CD8-positive, alpha-beta memory T cell (primary cell): ENCODE results near the gene GEMIN2. TPM values are rescaled to one million over a fixed set of nuclear protein-coding genes. Genes with fewer than 3 reads are reported as not detected.
"Not testable (repeated sequence)": the region's sequence is repeated elsewhere in the genome, so short reads cannot be mapped to it uniquely, and the experiment has no call there.

Source experiments
- CTCF ChIA-PET: fragments of 350-600 bp; sonication (Branson Sonifier 250); formaldehyde crosslinking; loops from one replicate; lab custom pipeline; 2021; ENCODE audit warnings: antibody characterized with exemption; lab: Charles Lee
- POLR2A ChIA-PET: fragments of 350-600 bp; sonication (Branson Sonifier 250); formaldehyde crosslinking; loops from one replicate; lab custom pipeline; 2021; ENCODE audit warnings: antibody characterized with exemption; lab: Charles Lee
- DNase-seq, 5 donors: peaks; one replicate each; pipeline versions ENCODE4 v3.0.0 to v3.0.0-alpha.2; 2020 to 2022; ENCODE audit warnings: mixed read lengths in 1 of 5
- H3K27ac ChIP-seq: one replicate; pipeline ENCODE4 v1.7.0; 2013; ENCODE audit warnings: low read depth, mild to moderate bottlenecking, low read length, moderate library complexity
- H3K27me3 ChIP-seq: 2 replicates; pipeline ENCODE4 v1.7.0; 2013; ENCODE audit warnings: low read length, mild to moderate bottlenecking; ENCODE audit not compliant: insufficient read depth, poor library complexity, severe bottlenecking
- H3K36me3 ChIP-seq: 2 replicates; pipeline ENCODE4 v1.7.0; 2013; ENCODE audit warnings: mild to moderate bottlenecking, low read length, moderate library complexity; ENCODE audit not compliant: insufficient read depth
- H3K4me1 ChIP-seq: 2 replicates; pipeline ENCODE4 v1.7.0; 2013; ENCODE audit warnings: mild to moderate bottlenecking, low read length, moderate library complexity; ENCODE audit not compliant: insufficient read depth
- H3K4me3 ChIP-seq: 2 replicates; pipeline ENCODE4 v1.7.0; 2013; ENCODE audit warnings: mild to moderate bottlenecking, low read length
- H3K9me3 ChIP-seq: 2 replicates; pipeline ENCODE4 v1.7.0; 2013; ENCODE audit warnings: mild to moderate bottlenecking, low read length
- H3K27ac Mint-ChIP-seq, 8 donors: one replicate each; pipeline ENCODE4 v1.8.0; 2020 to 2021; ENCODE audit warnings: mixed read lengths in 8 of 8, mild to moderate bottlenecking in 6 of 8, inconsistent platforms in 3 of 8, moderate library complexity in 3 of 8
- H3K27me3 Mint-ChIP-seq, 2 donors: one replicate each; pipeline ENCODE4 v1.8.0; 2020 to 2021; ENCODE audit warnings: mixed read lengths in 2 of 2, mild to moderate bottlenecking in 1 of 2, moderate library complexity in 1 of 2
- H3K36me3 Mint-ChIP-seq, 3 donors: one replicate each; pipeline ENCODE4 v1.8.0; 2020 to 2021; ENCODE audit warnings: mixed read lengths in 3 of 3, inconsistent platforms in 1 of 3, mild to moderate bottlenecking in 1 of 3
- H3K4me1 Mint-ChIP-seq, 3 donors: one replicate each; pipeline ENCODE4 v1.8.0; 2020 to 2021; ENCODE audit warnings: mixed read lengths in 3 of 3, inconsistent platforms in 1 of 3, mild to moderate bottlenecking in 1 of 3
- H3K4me3 Mint-ChIP-seq, 7 donors: one replicate each; pipeline ENCODE4 v1.8.0; 2020 to 2021; ENCODE audit warnings: mixed read lengths in 7 of 7, mild to moderate bottlenecking in 6 of 7, moderate library complexity in 4 of 7, inconsistent platforms in 2 of 7
- H3K9me3 Mint-ChIP-seq, 5 donors: one replicate each; pipeline ENCODE4 v1.8.0; 2020 to 2022; ENCODE audit warnings: mixed read lengths in 5 of 5, mild to moderate bottlenecking in 3 of 5, moderate library complexity in 2 of 5, inconsistent platforms in 1 of 5
- polyA plus RNA-seq: library from polyadenylated mRNA; unstranded; fragments of 300-500 nt; fragmentation: Illumina TruSeq; gene quantifications from one replicate; pipeline ENCODE4 v1.2.3, GENCODE V29; 2021
- total RNA-seq, 2 experiments: library from RNA; stranded (reverse); gene quantifications; one replicate each; pipeline ENCODE4 v1.2.3, GENCODE V29; 2021

The GEMIN2 gene
- total and polyA plus RNA-seq, 3 experiments from 2014 or later: 10.1 to 18.1 (median 17.0) TPM

DNA sequence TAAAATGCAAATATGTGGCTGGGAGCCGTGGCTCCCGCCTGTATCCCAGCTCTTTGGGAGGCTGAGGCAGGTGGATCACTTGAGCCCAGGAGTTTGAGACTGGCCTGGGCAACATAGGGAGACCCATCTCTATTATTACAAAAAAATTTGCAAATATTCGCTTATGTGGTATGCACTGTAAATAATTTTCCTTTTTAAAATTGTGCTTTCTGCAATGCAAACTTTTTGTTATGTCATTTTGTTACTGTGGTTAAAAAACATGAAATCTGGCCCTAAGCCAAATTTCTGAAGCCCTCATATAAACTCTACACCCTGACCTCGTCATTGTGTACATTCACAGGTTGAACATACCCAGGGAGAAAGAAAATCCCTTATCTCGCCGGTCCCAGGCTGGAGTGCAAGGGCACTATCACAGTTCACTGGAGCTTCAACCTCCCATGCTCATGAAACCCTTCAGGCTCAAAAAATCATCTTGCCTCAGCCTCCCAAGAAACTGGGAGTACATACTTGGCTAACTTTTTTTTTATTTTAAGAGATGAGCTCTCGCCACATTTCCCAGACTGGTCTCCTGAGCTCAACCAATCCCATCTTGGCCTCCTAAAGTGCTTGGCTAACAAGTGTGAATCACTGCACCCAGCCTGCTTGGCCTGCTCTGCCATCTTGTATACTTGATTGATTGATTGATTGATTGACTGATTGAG is 31.3 kb downstream of the GEMIN2 start:
- Histone ChIP-seq H3K4me1 (no peaks in the 10 kb centered on the region), H3K4me3 (no peak overlapping the region), H3K27ac (peak overlapping the region; percentile 39), H3K36me3 (peaks cover 5% of the 10 kb centered on the region), H3K9me3 (no peaks in the 10 kb centered on the region), H3K27me3 (no peaks in the 10 kb centered on the region)
- peak overlapping the region in 1 of 8 donors; percentile 43 for H3K27ac Mint-ChIP-seq
- POLR2A ChIA-PET: no interaction called here
- H3K36me3 Mint-ChIP-seq: peaks cover 11 to 43% (median 26%) of the 10 kb centered on the region in 3 donors
- H3K4me3 Mint-ChIP-seq: no peak overlapping the region
- H3K9me3 Mint-ChIP-seq: no peaks in the 10 kb centered on the region
- CTCF ChIA-PET: interaction anchor here (0.9 to 1.5 kb wide), 2 partner anchors 25 to 53 kb away, joined by 3 read pairs; partner anchors contain the start of gene TRAPPC6B
- H3K4me1 Mint-ChIP-seq: peaks cover 0 to 9% (median 1%) of the 10 kb centered on the region in 3 donors
- no peaks in the 10 kb centered on the region for H3K27me3 Mint-ChIP-seq
- DNase-seq: no peak

DNA sequence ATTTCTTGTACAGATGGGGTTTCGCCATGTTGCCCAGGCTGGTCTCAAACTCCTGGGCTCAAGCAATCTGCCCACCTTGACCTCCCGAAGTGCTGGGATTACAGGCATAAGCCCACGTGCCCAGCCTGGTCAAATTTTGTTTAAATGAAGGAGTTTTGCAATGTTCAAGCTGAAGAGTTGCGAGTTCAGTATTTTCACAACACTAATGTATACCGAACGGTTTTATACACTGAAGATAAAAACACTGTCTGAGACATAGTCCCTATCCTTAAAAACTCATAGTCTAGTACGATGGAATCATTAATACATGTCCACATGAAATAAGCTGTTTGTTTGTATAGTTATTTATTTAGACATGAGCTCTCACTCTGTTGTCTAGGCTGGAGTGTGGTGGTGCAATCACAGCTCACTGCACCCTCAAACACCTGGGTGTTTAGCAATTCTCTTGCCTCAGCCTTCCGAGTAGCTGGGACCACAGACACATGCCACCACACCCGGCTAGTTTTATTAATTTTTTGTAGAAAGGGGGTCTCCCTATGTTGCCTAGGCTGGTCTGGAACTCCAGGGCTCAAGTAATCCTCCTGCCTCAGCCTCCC is 40.6 kb downstream of the GEMIN2 start:
- Histone ChIP-seq H3K9me3 (no peaks in the 10 kb centered on the region), H3K4me3 (no peak overlapping the region), H3K27me3 (no peaks in the 10 kb centered on the region), H3K27ac (no peak overlapping the region), H3K36me3 (peaks cover 8% of the 10 kb centered on the region), H3K4me1 (no peaks in the 10 kb centered on the region)
- no peaks in the 10 kb centered on the region for H3K27me3 Mint-ChIP-seq
- H3K36me3 Mint-ChIP-seq: peaks cover 3 to 60% (median 11%) of the 10 kb centered on the region in 3 donors
- CTCF ChIA-PET: no interaction called here
- DNase-seq: no peak
- H3K4me3 Mint-ChIP-seq: no peak overlapping the region
- H3K9me3 Mint-ChIP-seq: no peaks in the 10 kb centered on the region
- H3K4me1 Mint-ChIP-seq: peaks cover 0 to 8% (median 4%) of the 10 kb centered on the region in 3 donors
- H3K27ac Mint-ChIP-seq: peak overlapping the region in 1 of 8 donors; percentile 80
- POLR2A ChIA-PET: no interaction called here

DNA sequence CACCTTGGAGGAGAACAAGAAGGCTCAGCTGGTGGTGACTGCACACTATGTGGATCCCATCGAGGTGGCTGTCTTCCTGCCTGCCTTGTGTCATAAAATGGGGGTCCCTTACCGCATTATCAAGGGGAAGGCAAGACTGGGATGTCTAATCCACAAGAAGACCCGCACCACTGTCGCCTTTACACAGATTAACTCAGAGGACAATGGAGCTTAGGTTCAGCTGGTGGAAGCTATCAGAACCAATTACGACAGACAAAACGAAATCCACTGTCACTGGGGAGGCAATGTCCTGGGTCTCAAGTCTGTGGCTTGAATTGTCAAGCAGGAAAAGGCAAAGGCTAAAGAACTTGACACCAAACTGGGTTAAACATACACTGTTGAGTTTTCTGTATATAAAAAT is 43.4 kb downstream of the GEMIN2 start:
- peaks cover 18% of the 10 kb centered on the region for H3K36me3 ChIP-seq
- H3K9me3 ChIP-seq: no peaks in the 10 kb centered on the region
- H3K27me3 Mint-ChIP-seq: no peaks in the 10 kb centered on the region
- H3K4me1 Mint-ChIP-seq: peaks cover 10 to 34% (median 25%) of the 10 kb centered on the region in 3 donors
- no peaks in the 10 kb centered on the region for H3K9me3 Mint-ChIP-seq
- H3K27ac ChIP-seq: no peak overlapping the region
- H3K36me3 Mint-ChIP-seq: peaks cover 3 to 66% (median 8%) of the 10 kb centered on the region in 3 donors
- H3K4me3 ChIP-seq: no peak overlapping the region
- no peaks in the 10 kb centered on the region for H3K4me1 ChIP-seq
- no peak for DNase-seq
- no peak overlapping the region for H3K27ac Mint-ChIP-seq
- ChIA-PET POLR2A (no interaction called here), CTCF (no interaction called here)
- no peak overlapping the region for H3K4me3 Mint-ChIP-seq
- H3K27me3 ChIP-seq: no peaks in the 10 kb centered on the region

DNA sequence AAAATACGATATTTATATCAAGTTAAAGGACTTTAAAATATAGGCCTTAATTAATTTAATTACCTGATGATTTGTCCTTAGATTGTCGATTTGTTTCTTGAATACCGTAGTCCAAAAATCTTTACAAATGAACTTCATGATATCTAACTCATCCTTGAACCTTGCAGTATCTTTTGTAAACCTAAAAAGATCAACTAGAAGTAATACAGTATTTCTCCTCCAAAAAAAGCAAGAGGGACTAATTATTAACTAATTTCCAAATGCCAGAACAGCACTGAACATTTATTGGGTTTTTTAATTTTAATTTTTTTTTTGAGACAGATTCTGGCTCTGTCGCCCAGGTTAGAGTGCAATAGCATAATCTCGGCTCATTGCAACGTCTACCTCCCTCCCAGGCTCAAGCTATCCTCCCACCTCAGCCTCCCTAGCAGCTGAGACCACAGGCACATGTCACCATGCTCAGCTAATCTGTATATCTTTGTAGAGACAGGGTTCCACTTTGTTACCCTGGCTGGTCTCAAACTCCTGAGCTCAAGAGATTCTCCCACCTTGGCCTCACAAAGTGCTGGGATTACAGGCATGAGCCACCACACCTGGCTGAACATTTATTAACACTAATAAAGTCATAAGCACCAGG is 44.2 kb downstream of the GEMIN2 start:
- H3K36me3 ChIP-seq: peaks cover 21% of the 10 kb centered on the region
- H3K27ac Mint-ChIP-seq: no peak overlapping the region
- H3K4me1 Mint-ChIP-seq: peaks cover 15 to 40% (median 31%) of the 10 kb centered on the region in 3 donors
- H3K9me3 Mint-ChIP-seq: no peaks in the 10 kb centered on the region
- no peaks in the 10 kb centered on the region for H3K27me3 ChIP-seq
- no peaks in the 10 kb centered on the region for H3K9me3 ChIP-seq
- CTCF ChIA-PET: interaction anchor here (1.8 kb wide), 1 partner anchor 34 kb away, joined by 4 read pairs; no protein-coding TSS in a partner anchor
- POLR2A ChIA-PET: no interaction called here
- no peaks in the 10 kb centered on the region for H3K27me3 Mint-ChIP-seq
- no peaks in the 10 kb centered on the region for H3K4me1 ChIP-seq
- no peak overlapping the region for H3K4me3 ChIP-seq
- no peak for DNase-seq
- H3K27ac ChIP-seq: no peak overlapping the region
- peaks cover 7 to 67% (median 11%) of the 10 kb centered on the region in 3 donors for H3K36me3 Mint-ChIP-seq
- H3K4me3 Mint-ChIP-seq: no peak overlapping the region

DNA sequence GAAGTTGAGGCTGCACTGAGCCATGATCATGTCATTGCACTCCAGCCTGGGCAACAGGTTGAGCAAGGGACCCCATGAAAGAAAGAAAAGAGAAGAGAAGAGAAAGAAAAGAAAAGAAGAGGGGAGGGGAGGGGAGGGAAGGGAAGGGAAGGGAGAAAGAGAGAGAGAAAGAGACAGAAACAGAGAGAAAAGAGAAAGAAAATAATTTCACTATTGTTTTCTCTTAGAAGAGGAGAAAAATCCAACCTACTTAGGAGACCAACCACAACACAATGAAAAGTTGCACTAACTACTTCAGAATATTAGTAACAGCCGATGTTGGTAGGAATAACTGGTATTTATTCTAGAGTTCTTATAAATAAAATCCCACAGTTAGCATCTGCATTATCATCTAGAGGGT is 46.4 kb downstream of the GEMIN2 start:
- POLR2A ChIA-PET: interaction anchor here (0.8 kb wide), 1 partner anchor 10 kb away, joined by 3 read pairs; the partner anchor contains the start of gene TRAPPC6B
- Mint-ChIP-seq H3K27me3 (no peaks in the 10 kb centered on the region), H3K36me3 (peaks cover 7 to 71% (median 18%) of the 10 kb centered on the region in 3 donors), H3K4me1 (peaks cover 27 to 58% (median 50%) of the 10 kb centered on the region in 3 donors), H3K27ac (peak overlapping the region in 2 of 8 donors; percentile 45 to 71), H3K4me3 (peak overlapping the region in 1 of 7 donors; percentile 19), H3K9me3 (no peaks in the 10 kb centered on the region)
- H3K36me3 ChIP-seq: peaks cover 21% of the 10 kb centered on the region
- no peaks in the 10 kb centered on the region for H3K4me1 ChIP-seq
- H3K27me3 ChIP-seq: no peaks in the 10 kb centered on the region
- H3K4me3 ChIP-seq: no peak overlapping the region
- H3K27ac ChIP-seq: no peak overlapping the region
- DNase-seq: no peak
- CTCF ChIA-PET: interaction anchor here (1.3 to 1.5 kb wide), 2 partner anchors 10 to 17 kb away, joined by 3 to 6 read pairs; partner anchors contain the start of gene TRAPPC6B
- H3K9me3 ChIP-seq: no peaks in the 10 kb centered on the region

DNA sequence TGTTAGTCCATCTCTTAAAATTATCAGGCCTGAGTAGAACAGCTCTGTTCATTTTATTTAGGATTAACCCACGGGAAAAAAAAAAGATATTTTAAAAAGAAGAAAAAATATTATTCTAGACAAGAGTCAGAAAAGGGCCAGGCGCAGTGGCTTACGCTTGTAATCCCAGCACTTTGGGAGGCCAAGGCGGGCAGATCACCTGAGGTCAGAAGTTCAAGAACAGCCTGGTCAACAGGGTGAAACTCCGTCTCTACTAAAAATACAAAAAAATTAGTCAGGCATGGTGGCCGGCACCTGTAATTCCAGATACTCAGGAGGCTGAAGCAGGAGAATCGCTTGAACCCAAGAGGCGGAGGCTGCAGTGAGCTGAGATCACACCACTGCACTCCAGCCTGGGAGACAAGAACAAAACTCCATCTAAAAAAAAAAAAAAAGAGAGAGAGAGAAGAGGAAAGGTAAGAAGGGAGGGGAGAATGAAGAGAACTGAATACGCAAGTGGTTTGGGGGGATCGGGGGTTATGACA is 53.7 kb downstream of the GEMIN2 start:
- H3K36me3 ChIP-seq, H3K27me3 ChIP-seq, CTCF ChIA-PET, H3K9me3 Mint-ChIP-seq, DNase-seq, POLR2A ChIA-PET, H3K27me3 Mint-ChIP-seq, H3K27ac ChIP-seq, H3K9me3 ChIP-seq, H3K4me3 ChIP-seq: not testable (repeated sequence)
- H3K4me1 ChIP-seq: peaks cover 35% of the 10 kb centered on the region
- Mint-ChIP-seq H3K27ac (peak overlapping the region in 5 of 8 donors; percentile 18 to 87 (median 56)), H3K4me1 (peaks cover 52 to 68% (median 68%) of the 10 kb centered on the region in 3 donors), H3K4me3 (peak overlapping the region in 6 of 7 donors; percentile 36 to 100 (median 94)), H3K36me3 (peaks cover 0 to 42% (median 8%) of the 10 kb centered on the region in 3 donors)

DNA sequence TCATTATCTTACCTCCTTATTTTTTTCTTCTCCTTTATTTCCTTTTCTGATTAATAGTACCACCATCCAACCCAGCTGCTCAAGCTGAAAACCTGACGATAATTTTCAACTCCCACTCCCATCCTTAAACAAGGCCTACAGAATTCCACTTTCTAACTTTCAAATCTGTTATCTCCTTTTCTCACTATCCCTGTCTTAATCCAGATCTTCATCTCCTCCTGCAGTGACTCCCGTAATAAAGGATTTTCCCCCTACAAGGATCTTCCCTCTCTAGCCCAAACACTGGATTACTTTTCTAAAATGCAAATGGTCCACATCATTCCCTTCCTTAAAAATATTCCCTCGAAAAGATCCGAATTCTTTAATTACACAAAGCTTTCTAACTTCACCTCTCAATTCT is 54.5 kb downstream of the GEMIN2 start:
- Mint-ChIP-seq H3K27ac (peak overlapping the region; percentile 6 to 87 (median 62)), H3K4me1 (peaks cover 50 to 66% (median 63%) of the 10 kb centered on the region in 3 donors), H3K4me3 (peak overlapping the region; percentile 57 to 100 (median 99)), H3K9me3 (no peaks in the 10 kb centered on the region), H3K36me3 (peaks cover 0 to 35% (median 5%) of the 10 kb centered on the region in 3 donors), H3K27me3 (no peaks in the 10 kb centered on the region)
- no peaks in the 10 kb centered on the region for H3K36me3 ChIP-seq
- no peaks in the 10 kb centered on the region for H3K9me3 ChIP-seq
- ChIA-PET POLR2A (no interaction called here), CTCF (no interaction called here)
- H3K27ac ChIP-seq: no peak overlapping the region
- no peak for DNase-seq
- H3K4me3 ChIP-seq: peak overlapping the region; percentile 88
- H3K4me1 ChIP-seq: peaks cover 35% of the 10 kb centered on the region
- no peaks in the 10 kb centered on the region for H3K27me3 ChIP-seq
